RWPE2 (cell line): ENCODE measurements around the gene PDHB.

ENCODE experiments used
- ATAC-seq: fragments of 200-7000 bp; cut with Tn5 transposase; 3 replicates; pipeline ENCODE4 v1.9.1; 2021; ENCODE audit warnings: low read depth
- DNase-seq: peaks from one replicate; pipeline ENCODE4 v3.0.0-alpha.2; 2020; ENCODE audit warnings: low spot score
- H3K27ac ChIP-seq: fragments of 450-650 bp; 2 replicates; pipeline ENCODE4 v1.5.1; 2017; ENCODE audit warnings: mild to moderate bottlenecking; ENCODE audit not compliant: poor library complexity, severe bottlenecking
- H3K27me3 ChIP-seq: fragments of 250-450 bp; sonication (Bioruptor Pico); 2 replicates; pipeline ENCODE4 v1.5.1; 2021; ENCODE audit warnings: mild to moderate bottlenecking, moderate library complexity; ENCODE audit not compliant: insufficient read depth, poor library complexity, severe bottlenecking
- H3K36me3 ChIP-seq: fragments of 250-450 bp; sonication (Bioruptor Pico); 2 replicates; pipeline ENCODE4 v1.5.1; 2020; ENCODE audit warnings: low read depth, mild to moderate bottlenecking, moderate library complexity
- H3K4me1 ChIP-seq: fragments of 250-450 bp; sonication (Bioruptor Pico); 2 replicates; pipeline ENCODE4 v1.5.1; 2021; ENCODE audit warnings: mild to moderate bottlenecking, moderate library complexity; ENCODE audit not compliant: insufficient read depth, poor library complexity, severe bottlenecking
- H3K4me3 ChIP-seq: fragments of 250-450 bp; sonication (Bioruptor Pico); 2 replicates; pipeline ENCODE4 v1.5.1; 2021; ENCODE audit warnings: mild to moderate bottlenecking, moderate library complexity; ENCODE audit not compliant: severe bottlenecking
- H3K9me3 ChIP-seq: fragments of 250-450 bp; sonication (Bioruptor Pico); 2 replicates; pipeline ENCODE4 v1.5.1; 2021; ENCODE audit warnings: mild to moderate bottlenecking, moderate library complexity; ENCODE audit not compliant: severe bottlenecking
- TF ChIP-seq, protein P1 (sequence below): fragments of 450-650 bp; IDR thresholded peaks from one replicate; pipeline ENCODE4 v1.5.1; 2017; ENCODE audit warnings: mild to moderate bottlenecking, moderate library complexity; ENCODE audit not compliant: poor library complexity, severe bottlenecking

The PDHB gene

DNA sequence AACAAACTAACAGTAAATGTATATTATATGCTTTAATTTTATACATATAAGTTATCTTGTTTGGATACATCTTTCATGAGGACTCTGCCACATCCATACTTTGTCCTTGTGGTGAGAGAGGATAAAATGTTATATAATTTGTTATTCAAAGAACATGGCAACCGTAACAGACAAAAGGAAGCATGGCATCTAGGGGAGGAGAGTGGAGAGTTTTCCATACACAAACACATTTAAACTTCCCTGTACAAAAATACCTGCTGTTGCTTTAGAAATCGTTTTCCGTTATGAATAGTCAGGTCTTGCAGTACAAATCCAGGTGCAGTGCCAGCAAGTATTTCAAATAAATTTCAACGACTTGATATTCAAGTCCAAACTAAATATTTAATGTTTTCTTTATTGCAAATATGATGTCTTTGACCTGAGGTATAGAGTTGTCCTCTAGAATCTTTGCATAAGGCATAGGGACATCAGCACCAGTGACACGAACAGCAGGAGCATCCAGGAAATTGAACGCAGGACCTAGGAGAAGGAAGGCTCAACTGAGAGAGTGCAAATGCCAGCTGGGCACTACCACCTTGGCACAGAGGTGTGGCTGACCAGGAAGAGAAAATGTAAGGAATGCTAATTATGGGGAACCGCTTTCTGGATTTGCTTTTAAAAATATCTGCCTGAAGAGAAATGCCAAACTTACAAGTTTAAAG is 5.8 kb downstream of the PDHB start:
- TF ChIP-seq, protein P1, sequence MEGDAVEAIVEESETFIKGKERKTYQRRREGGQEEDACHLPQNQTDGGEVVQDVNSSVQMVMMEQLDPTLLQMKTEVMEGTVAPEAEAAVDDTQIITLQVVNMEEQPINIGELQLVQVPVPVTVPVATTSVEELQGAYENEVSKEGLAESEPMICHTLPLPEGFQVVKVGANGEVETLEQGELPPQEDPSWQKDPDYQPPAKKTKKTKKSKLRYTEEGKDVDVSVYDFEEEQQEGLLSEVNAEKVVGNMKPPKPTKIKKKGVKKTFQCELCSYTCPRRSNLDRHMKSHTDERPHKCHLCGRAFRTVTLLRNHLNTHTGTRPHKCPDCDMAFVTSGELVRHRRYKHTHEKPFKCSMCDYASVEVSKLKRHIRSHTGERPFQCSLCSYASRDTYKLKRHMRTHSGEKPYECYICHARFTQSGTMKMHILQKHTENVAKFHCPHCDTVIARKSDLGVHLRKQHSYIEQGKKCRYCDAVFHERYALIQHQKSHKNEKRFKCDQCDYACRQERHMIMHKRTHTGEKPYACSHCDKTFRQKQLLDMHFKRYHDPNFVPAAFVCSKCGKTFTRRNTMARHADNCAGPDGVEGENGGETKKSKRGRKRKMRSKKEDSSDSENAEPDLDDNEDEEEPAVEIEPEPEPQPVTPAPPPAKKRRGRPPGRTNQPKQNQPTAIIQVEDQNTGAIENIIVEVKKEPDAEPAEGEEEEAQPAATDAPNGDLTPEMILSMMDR, result no peak
- H3K27ac ChIP-seq, result no peak overlapping the region
- DNase-seq (no peak), ATAC-seq (no peak)
- no peak overlapping the region for H3K4me3 ChIP-seq
- no peaks in the 10 kb centered on the region for H3K9me3 ChIP-seq
- H3K36me3 ChIP-seq, result peaks cover 82% of the 10 kb centered on the region
- H3K27me3 ChIP-seq, result no peaks in the 10 kb centered on the region
- H3K4me1 ChIP-seq, result peaks cover 2% of the 10 kb centered on the region

DNA sequence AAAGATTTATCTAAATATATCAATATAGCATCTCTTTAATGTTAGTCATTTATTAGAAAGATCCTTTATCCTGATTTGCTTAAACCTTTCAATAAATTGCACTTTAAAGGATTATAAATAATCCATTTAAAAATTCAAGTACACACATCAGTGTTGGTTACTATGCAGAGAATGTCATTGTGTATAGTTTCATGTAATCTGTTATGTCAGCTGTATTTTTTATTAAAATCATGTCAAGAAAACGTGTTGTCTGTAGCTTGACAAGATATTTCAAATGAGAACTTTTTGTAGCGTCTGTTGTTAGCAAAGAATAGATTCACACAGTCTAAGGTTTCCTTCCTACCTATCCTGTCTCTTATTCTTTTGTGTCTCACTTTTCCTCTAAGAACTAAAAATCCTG is 7.8 kb downstream of the PDHB start:
- Histone ChIP-seq H3K4me3 (no peak overlapping the region), H3K36me3 (peaks cover 66% of the 10 kb centered on the region), H3K27ac (no peak overlapping the region), H3K9me3 (no peaks in the 10 kb centered on the region), H3K4me1 (no peaks in the 10 kb centered on the region), H3K27me3 (no peaks in the 10 kb centered on the region)
- TF ChIP-seq, protein P1, result no peak
- DNase-seq, result no peak
- no peak for ATAC-seq

DNA sequence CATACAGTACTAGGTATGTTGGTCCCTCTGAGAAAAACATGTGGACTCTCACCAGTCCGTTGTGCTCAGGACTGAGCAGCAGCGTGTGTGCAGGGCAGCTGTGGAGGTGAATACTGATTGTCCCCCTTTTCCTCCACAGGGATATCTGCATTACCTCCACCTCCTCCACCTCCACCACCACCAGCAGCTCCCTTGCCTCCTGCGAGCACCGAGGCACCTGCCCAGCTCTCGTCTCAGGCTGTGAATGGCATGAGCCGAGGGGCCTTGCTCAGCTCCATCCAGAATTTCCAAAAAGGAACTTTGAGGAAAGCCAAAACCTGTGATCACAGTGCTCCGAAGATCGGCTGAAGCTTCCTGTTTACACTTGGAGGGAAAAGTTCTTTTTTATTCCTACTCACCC is 9.0 kb downstream of the PDHB start:
- no peak for ATAC-seq
- Histone ChIP-seq H3K9me3 (no peaks in the 10 kb centered on the region), H3K27me3 (no peaks in the 10 kb centered on the region), H3K4me1 (no peaks in the 10 kb centered on the region), H3K27ac (no peak overlapping the region), H3K4me3 (no peak overlapping the region), H3K36me3 (peaks cover 59% of the 10 kb centered on the region)
- TF ChIP-seq, protein P1, result no peak
- no peak for DNase-seq

DNA sequence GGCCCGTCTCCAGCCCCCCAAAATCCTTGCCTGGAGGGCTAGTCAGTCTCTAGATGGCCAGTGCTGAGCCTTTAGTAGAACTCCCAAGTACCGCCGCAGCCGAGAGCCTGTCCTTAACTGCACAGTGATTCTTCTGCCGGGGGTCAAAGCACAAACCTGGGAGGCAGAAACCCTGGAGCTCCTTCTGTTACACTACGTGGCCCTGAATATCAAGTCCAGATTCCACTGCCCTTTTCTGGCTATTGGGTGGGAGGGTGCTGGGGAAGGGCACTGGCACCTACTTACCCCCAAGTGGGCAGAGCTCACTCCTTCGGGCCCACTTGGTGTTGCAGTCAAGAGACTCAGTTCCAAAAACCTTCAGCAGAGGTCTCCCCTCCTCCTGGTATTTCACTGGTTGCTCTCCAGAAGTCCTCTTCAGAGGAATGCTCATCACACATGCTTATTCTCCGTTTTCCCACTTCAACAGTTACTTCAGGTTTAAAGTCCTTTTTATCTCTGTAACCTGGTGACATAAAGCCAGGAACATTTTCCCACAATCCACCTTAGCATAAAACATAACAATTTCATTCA is 10.8 kb downstream of the PDHB start:
- H3K36me3 ChIP-seq, result peaks cover 41% of the 10 kb centered on the region
- no peak for DNase-seq

More for the DNA sequence above, 10.8 kb downstream of the PDHB start:
- Histone ChIP-seq H3K27ac (no peak overlapping the region), H3K27me3 (no peaks in the 10 kb centered on the region), H3K4me1 (no peaks in the 10 kb centered on the region), H3K9me3 (no peaks in the 10 kb centered on the region), H3K4me3 (no peak overlapping the region)
- TF ChIP-seq, protein P1, result peak; percentile 21
- peak; percentile 36 for ATAC-seq
